Transverse colon (tissue), 4 donors: ENCODE data around the gene OLIG2.

Source experiments
- CTCF ChIP-seq, 5 experiments: fragments of 200-600 bp in 3 of 5; fragments of 450-650 bp in 2 of 5; sonication (generic) in 3 of 5; IDR thresholded peaks; 1 replicate in 2 of 5; 2 replicates in 3 of 5; pipeline ENCODE4 v1.5.1; 2016 to 2017; ENCODE audit warnings: antibody characterized with exemption in 5 of 5, inconsistent platforms in 3 of 5, mild to moderate bottlenecking in 2 of 5, moderate library complexity in 1 of 5
- EP300 ChIP-seq: sonication (generic); formaldehyde crosslinking; IDR thresholded peaks from one replicate; pipeline ENCODE4 v1.6.1; 2017; ENCODE audit warnings: antibody characterized with exemption, low read depth
- POLR2A ChIP-seq: fragments of 450-650 bp; IDR thresholded peaks from one replicate; pipeline ENCODE4 v1.6.1; 2016; ENCODE audit warnings: antibody characterized with exemption, mild to moderate bottlenecking, moderate library complexity
- POLR2AphosphoS5 ChIP-seq, 3 donors: sonication (generic); formaldehyde crosslinking; IDR thresholded peaks; one replicate each; pipeline ENCODE4 v1.6.1; 2016; ENCODE audit warnings: antibody characterized with exemption in 3 of 3

- no peak for TF ChIP-seq EP300
- TF ChIP-seq POLR2A = no peak
- no peak for TF ChIP-seq POLR2AphosphoS5 (IDR thresholded peaks at IDR 0.05)
- TF ChIP-seq CTCF (IDR thresholded peaks at IDR 0.05) = no peak
Measured at GRCh38 chr21:33033961-33034413, 8.3 kb downstream of the OLIG2 start.
